ENCODE measurements around the gene JARID2.

DNA sequence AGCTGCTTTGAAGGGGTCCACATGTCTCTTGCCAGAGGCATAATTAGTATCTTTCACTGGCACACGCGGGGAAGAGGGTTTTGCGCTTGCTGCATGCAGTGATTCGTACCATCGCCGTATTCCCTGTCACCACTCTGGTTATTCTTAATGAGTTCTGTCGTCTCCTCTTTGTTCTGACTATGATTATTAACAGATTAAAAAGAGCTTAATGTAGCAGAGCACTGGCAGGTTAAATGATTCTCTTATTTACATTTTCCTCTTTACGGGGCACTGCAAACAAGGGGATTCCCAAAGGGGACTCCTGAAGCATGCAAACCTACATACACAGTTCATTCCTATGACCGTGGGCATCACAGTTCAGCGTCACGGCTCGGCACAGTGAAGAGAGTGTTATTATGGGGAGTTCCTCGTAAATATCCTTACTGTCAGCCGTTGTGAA is 212.2 kb downstream of the JARID2 start:
- TF ChIP-seq EZH2phosphoT487 (IDR thresholded peaks at IDR 0.05; ENCODE audit: borderline replicate concordance, low read depth, low read length) = no peak
- TF ChIP-seq, protein P1, sequence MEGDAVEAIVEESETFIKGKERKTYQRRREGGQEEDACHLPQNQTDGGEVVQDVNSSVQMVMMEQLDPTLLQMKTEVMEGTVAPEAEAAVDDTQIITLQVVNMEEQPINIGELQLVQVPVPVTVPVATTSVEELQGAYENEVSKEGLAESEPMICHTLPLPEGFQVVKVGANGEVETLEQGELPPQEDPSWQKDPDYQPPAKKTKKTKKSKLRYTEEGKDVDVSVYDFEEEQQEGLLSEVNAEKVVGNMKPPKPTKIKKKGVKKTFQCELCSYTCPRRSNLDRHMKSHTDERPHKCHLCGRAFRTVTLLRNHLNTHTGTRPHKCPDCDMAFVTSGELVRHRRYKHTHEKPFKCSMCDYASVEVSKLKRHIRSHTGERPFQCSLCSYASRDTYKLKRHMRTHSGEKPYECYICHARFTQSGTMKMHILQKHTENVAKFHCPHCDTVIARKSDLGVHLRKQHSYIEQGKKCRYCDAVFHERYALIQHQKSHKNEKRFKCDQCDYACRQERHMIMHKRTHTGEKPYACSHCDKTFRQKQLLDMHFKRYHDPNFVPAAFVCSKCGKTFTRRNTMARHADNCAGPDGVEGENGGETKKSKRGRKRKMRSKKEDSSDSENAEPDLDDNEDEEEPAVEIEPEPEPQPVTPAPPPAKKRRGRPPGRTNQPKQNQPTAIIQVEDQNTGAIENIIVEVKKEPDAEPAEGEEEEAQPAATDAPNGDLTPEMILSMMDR (conservative IDR thresholded peaks at IDR 0.05; ENCODE audit: low read length) = no peak
